ENCODE results near the gene SGMS1. TPM values are rescaled to one million over a fixed set of nuclear protein-coding genes. Genes with fewer than 3 reads are reported as not detected.

The SGMS1 gene
- total RNA-seq, 1 experiment from 2014 or later, result 20.4 TPM

- no peak overlapping the region for H4K8ac ChIP-seq (replicated peaks; ENCODE audit: insufficient read length, low read depth, low read length)
- no peak overlapping the region for H3K27ac ChIP-seq (ENCODE audit: insufficient read length, low read depth, low read length)
- no peak overlapping the region for H4K91ac ChIP-seq (ENCODE audit: insufficient read length, low read depth, low read length)
- DNase-seq, result peak; percentile 52
- H3K14ac ChIP-seq (ENCODE audit: insufficient read depth, low read length), result no peak overlapping the region
- H3K9me3 Mint-ChIP-seq, result no peaks in the 10 kb centered on the region
- no peak overlapping the region for H2AK5ac ChIP-seq (ENCODE audit: insufficient read length, low read length)
- peaks cover 13% of the 10 kb centered on the region for H3K27me3 Mint-ChIP-seq (ENCODE audit: low read depth)
- H3K4me2 ChIP-seq (ENCODE audit: insufficient read depth, insufficient read length, low read length), result no peak overlapping the region
- no peak overlapping the region for H3K4me3 Mint-ChIP-seq
- no peaks in the 10 kb centered on the region for H3K23me2 ChIP-seq (ENCODE audit: insufficient read length, low read depth, low read length, poor library complexity, severe bottlenecking)
- peaks cover 7 to 9% of the 10 kb centered on the region in 2 experiments for H3K4me1 Mint-ChIP-seq
- H2BK12ac ChIP-seq (ENCODE audit: insufficient read length, low read depth, low read length), result no peak overlapping the region
- no peak overlapping the region for H2BK20ac ChIP-seq (ENCODE audit: low read depth, low read length, poor library complexity, severe bottlenecking)
- no CpG with 5 or more reads among the region's 5 CpGs for WGBS (ENCODE audit: extremely low coverage, insufficient read length, low lambda C conversion rate)
- no peaks in the 10 kb centered on the region for H3K4me1 ChIP-seq (ENCODE audit: insufficient read depth, low read length)
- H3K27ac Mint-ChIP-seq, result no peak overlapping the region; a peak in 1 of 7 replicates
- no peak overlapping the region for H2BK120ac ChIP-seq (ENCODE audit: low read depth, low read length, poor library complexity, severe bottlenecking)
- H3K27me3 ChIP-seq (ENCODE audit: insufficient read depth, low read length), result no peaks in the 10 kb centered on the region; the same call in 1 of the 2 replicates
- H3K36me3 Mint-ChIP-seq (ENCODE audit: insufficient read depth in 1 of 3, low read depth in 3 of 3), result no peaks in the 10 kb centered on the region
- no peak overlapping the region for H3K56ac ChIP-seq (ENCODE audit: insufficient read length, low read depth, low read length)
- H3K9ac ChIP-seq (ENCODE audit: extremely low read depth, insufficient read length, low read length), result no peak overlapping the region
- no peaks in the 10 kb centered on the region for H3K79me1 ChIP-seq (ENCODE audit: insufficient read depth, low read depth, low read length, poor library complexity, severe bottlenecking)
- no peak overlapping the region for H2AFZ ChIP-seq (ENCODE audit: low read length)
- no peak overlapping the region for H3T11ph ChIP-seq (ENCODE audit: low read length)
- H4K5ac ChIP-seq (ENCODE audit: insufficient read length, low read depth, low read length), result no peak overlapping the region
- H3K9me3 ChIP-seq (ENCODE audit: control insufficient read depth, low read depth, low read length), result no peaks in the 10 kb centered on the region
- H2BK15ac ChIP-seq (ENCODE audit: low read depth, low read length), result no peak overlapping the region
- no peak overlapping the region for H3K4ac ChIP-seq (ENCODE audit: low read depth, low read length)
- no peak overlapping the region for H3K18ac ChIP-seq (ENCODE audit: insufficient read length, low read depth, low read length)
- no peak overlapping the region for H3K23ac ChIP-seq (ENCODE audit: insufficient read length, low read depth, low read length)
- no peaks in the 10 kb centered on the region for H3K79me2 ChIP-seq (ENCODE audit: insufficient read depth, low read length)
- TF ChIP-seq CTCF (conservative IDR thresholded peaks at IDR 0.05), result no peak
- no peaks in the 10 kb centered on the region for H4K20me1 ChIP-seq (ENCODE audit: control insufficient read depth, insufficient read depth, insufficient read length)
- no peak overlapping the region for H2BK5ac ChIP-seq (ENCODE audit: insufficient read length, low read length)
Measured at GRCh38 chr10:50279489-50279888, 344.3 kb downstream of the SGMS1 start.
